ENCODE measurements around the gene SMIM5. TPM values are rescaled to one million over a fixed set of nuclear protein-coding genes. Genes with fewer than 3 reads are reported as not detected.

The SMIM5 gene
- total and polyA plus RNA-seq, 2 donors (not counting 3 experiments of a cell fraction or from before 2014, with no cell fraction given) = not detected

DNA sequence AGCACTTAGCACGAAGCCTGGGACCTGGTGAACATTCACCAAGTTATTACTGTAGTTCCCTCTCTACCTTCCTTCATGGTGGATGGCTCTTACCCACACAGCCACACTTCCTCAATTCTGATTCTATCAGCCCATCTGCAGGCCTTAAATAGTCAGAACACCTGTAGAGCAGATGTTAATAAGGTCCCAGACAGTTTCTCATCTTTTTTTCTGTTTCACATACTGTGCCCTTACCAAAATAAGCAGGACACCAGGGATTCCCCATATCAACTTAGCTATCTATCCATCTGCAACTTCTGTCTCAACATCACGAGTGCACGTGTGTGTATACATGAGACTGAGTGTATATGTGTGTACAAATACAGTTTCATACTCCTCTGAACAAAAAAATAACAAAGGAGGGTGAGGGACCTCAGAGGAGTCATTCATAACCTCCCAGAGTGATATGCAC lies 30.9 kb downstream of the SMIM5 start:
- ChIA-PET CTCF (interaction anchor here (0.6 kb wide), 1 partner anchor 10 kb away, joined by 3 read pairs; no protein-coding TSS in a partner anchor), POLR2A (no interaction called here)
- Histone ChIP-seq H3K9me3 (replicated peaks; ENCODE audit: control insufficient read depth, insufficient read depth, low read length) (no peaks in the 10 kb centered on the region), H3K9ac (replicated peaks; ENCODE audit: extremely low read depth, insufficient read depth, low read length) (no peak overlapping the region), H3K4me1 (ENCODE audit: control insufficient read depth, extremely low read depth, insufficient read depth, low read length) (peaks cover 20% of the 10 kb centered on the region), H3K9me1 (replicated peaks; ENCODE audit: control insufficient read depth, extremely low read depth, insufficient read depth, low read length) (no peaks in the 10 kb centered on the region), H3K36me3 (ENCODE audit: control insufficient read depth in 2 of 2, extremely low read depth in 1 of 2, insufficient read depth in 2 of 2, low read length in 2 of 2) (peaks cover 3 to 16% of the 10 kb centered on the region in 2 experiments), H3K27ac (ENCODE audit: insufficient read depth, low read depth, low read length) (no peak overlapping the region), H2AFZ (ENCODE audit: low read depth, low read length) (no peak overlapping the region), H3K4me2 (ENCODE audit: insufficient read depth, low read length) (no peak overlapping the region), H3K4me3 (replicated peaks in 1 of 3; ENCODE audit: insufficient read depth in 1 of 3, low read depth in 1 of 3, low read length in 3 of 3) (no peak overlapping the region), H4K20me1 (replicated peaks; ENCODE audit: control insufficient read depth, extremely low read depth, insufficient read depth, low read length) (no peaks in the 10 kb centered on the region), H3K79me2 (ENCODE audit: control insufficient read depth, insufficient read depth, low read length) (peaks cover 30% of the 10 kb centered on the region), H3K27me3 (ENCODE audit: control insufficient read depth in 2 of 2, insufficient read depth in 2 of 2, low read length in 2 of 2) (no peaks in the 10 kb centered on the region)
- no peak for FAIRE-seq
- DNase-seq (ENCODE audit: low read depth, low spot score) = no peak
- no TSS peak for BruUV-seq (replicated peaks)
- intact Hi-C loops (cut with micrococcal nuclease) (no loop called here), dilution Hi-C loops (cut with MboI; ENCODE audit: extremely low pct_ligation_motif_present, low sequenced_read_pairs) (no loop called here)
- TF ChIP-seq POLR2A (IDR thresholded peaks at IDR 0.05; ENCODE audit: low read depth, low read length) (no peak), FOS (IDR thresholded peaks at IDR 0.05; ENCODE audit: borderline replicate concordance, insufficient read depth, low read length) (no peak), JUN (IDR thresholded peaks at IDR 0.05; ENCODE audit: borderline replicate concordance, insufficient read depth, insufficient read length, low read depth) (no peak), POLR2AphosphoS5 (IDR thresholded peaks at IDR 0.05; ENCODE audit: insufficient read depth, low read depth, low read length) (no peak), MYC (IDR thresholded peaks at IDR 0.05; ENCODE audit: low read depth, low read length) (no peak), EZH2 (IDR thresholded peaks at IDR 0.05; ENCODE audit: borderline replicate concordance, low read depth, low read length, severe bottlenecking) (no peak), GATA2 (IDR thresholded peaks at IDR 0.05; ENCODE audit: insufficient read depth, insufficient read length, low read depth, low read length) (no peak)
- TF ChIP-seq, protein P1, sequence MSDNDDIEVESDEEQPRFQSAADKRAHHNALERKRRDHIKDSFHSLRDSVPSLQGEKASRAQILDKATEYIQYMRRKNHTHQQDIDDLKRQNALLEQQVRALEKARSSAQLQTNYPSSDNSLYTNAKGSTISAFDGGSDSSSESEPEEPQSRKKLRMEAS (IDR thresholded peaks at IDR 0.05; ENCODE audit: insufficient read depth, insufficient read length) = no peak
- TF ChIP-seq, protein P2, sequence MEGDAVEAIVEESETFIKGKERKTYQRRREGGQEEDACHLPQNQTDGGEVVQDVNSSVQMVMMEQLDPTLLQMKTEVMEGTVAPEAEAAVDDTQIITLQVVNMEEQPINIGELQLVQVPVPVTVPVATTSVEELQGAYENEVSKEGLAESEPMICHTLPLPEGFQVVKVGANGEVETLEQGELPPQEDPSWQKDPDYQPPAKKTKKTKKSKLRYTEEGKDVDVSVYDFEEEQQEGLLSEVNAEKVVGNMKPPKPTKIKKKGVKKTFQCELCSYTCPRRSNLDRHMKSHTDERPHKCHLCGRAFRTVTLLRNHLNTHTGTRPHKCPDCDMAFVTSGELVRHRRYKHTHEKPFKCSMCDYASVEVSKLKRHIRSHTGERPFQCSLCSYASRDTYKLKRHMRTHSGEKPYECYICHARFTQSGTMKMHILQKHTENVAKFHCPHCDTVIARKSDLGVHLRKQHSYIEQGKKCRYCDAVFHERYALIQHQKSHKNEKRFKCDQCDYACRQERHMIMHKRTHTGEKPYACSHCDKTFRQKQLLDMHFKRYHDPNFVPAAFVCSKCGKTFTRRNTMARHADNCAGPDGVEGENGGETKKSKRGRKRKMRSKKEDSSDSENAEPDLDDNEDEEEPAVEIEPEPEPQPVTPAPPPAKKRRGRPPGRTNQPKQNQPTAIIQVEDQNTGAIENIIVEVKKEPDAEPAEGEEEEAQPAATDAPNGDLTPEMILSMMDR (IDR thresholded peaks at IDR 0.05; ENCODE audit: extremely low read depth in 1 of 2, insufficient read depth in 1 of 2, low read depth in 1 of 2, low read length in 2 of 2) = no peak
